Measurements from ENCODE around the gene KBTBD7.
"Not testable (repeated sequence)": the region's sequence is repeated elsewhere in the genome, so short reads cannot be mapped to it uniquely, and the experiment has no call there.

The KBTBD7 gene

GRCh38 chr13:41196011-41196410, 1.6 kb upstream of the KBTBD7 start:
- DNase-seq, result no peak

DNA sequence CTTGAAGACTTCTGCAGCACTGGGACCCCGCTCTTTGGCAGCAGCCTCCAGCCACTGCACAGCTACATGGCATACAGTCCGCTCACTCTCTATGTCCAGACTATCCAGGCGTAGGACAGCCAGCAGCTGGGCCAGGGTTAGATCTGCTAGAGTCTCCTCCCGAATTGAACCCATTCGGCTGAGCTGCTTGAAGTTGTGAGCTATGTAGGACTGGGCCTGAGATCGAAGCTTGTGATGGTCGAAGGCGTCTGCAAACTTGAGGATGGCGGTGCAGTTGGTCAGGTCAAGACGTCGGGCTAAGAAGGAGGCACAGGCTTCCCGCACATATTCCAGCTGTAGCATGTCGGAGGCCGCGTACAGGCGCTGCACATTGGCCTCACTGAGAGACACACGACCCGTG, 900 bp downstream of the KBTBD7 start:
- DNase-seq, result no peak

DNA sequence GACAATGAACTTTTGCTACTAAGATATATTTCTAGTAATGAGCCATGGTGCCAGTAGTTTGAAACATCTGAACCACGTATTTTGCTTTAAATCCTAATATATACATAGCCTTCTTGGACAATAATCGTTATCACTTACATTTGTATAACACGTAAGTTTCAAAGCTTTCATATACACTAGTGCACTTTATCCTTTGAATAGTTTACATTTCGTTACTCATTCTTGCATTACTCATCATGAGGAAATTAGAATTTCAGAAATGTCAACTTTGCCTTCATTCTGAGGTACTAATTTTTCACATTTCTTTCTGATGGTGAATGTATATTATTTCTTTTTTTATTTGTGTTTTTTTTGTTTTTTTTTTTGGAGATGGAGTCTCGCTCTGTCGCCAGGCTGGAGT, 5.8 kb downstream of the KBTBD7 start:
- DNase-seq, result no peak

GRCh38 chr13:41186481-41186880, 7.9 kb downstream of the KBTBD7 start:
- DNase-seq, result no peak

- no peak for DNase-seq
Observed at GRCh38 chr13:41182231-41182630, 12.1 kb downstream of the KBTBD7 start.

- DNase-seq, result no peak
Observed at GRCh38 chr13:41179593-41180250, 14.6 kb downstream of the KBTBD7 start.

GRCh38 chr13:41178040-41178439, 16.3 kb downstream of the KBTBD7 start:
- DNase-seq, result no peak

DNA sequence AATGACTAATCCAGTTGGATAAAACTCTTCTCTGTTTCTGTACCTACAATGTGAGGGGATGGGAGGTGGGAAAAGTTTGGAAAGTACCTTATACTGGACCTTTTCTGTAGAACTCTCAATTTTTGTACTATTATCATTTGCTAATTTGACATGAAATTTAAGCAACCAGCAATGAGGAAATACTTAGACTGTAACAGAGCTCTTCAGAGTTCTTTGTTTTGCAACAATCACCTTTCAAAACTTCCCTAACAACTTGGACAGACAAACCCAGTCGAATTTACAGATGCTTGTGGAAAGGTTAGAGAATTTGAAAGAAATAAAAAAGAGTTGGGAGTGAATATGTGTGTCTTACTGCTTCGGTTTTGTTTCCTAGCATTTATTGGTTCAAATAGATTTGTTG, 16.8 kb downstream of the KBTBD7 start:
- DNase-seq, result no peak

DNA sequence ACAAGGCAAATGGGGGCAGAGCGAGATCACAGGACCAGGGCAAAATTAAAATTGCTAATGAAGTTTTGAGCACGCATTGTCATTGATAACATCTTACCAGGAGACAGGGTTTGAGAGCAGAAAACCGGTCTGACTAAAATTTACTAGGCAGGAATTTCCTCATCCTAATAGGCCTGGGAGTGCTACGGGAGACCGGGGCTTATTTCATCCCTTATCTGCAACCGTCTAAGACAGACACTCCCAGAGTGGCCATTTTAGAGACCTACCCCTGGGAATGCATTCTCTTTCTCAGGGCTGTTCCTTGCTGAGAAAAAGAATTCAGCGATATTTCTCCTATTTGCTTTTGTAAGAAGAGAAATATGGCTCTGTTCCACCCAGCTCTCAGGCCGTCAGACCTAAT, 18.8 kb downstream of the KBTBD7 start:
- DNase-seq, result not testable (repeated sequence)

GRCh38 chr13:41162151-41162550, 32.2 kb downstream of the KBTBD7 start:
- no peak for DNase-seq

- no peak for DNase-seq
Observed at GRCh38 chr13:41159174-41159573, 35.2 kb downstream of the KBTBD7 start.

- DNase-seq, result no peak
Observed at GRCh38 chr13:41157048-41157717, 37.2 kb downstream of the KBTBD7 start.

GRCh38 chr13:41156620-41157019, 37.7 kb downstream of the KBTBD7 start:
- no peak for DNase-seq

GRCh38 chr13:41154042-41154441, 40.3 kb downstream of the KBTBD7 start:
- DNase-seq, result no peak

DNA sequence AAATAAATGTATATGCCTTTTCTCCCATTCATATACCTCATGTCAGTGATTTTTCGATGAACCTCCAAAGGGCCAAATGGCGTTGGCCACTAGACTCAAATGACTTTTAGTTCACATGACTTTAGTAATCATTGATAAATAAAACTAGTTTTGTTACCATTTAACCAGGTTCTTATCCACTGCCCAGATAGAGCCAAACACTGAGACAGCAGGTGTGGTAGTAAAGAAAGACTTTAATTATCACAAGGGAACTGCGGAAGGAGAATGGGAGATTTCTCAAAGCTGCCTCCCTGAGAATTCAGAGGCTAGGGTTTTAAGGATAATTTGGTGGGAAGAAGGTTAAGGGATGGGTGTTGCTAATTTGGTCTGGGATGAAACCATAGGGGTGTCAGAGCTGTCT, 42.4 kb downstream of the KBTBD7 start:
- no peak for DNase-seq

DNA sequence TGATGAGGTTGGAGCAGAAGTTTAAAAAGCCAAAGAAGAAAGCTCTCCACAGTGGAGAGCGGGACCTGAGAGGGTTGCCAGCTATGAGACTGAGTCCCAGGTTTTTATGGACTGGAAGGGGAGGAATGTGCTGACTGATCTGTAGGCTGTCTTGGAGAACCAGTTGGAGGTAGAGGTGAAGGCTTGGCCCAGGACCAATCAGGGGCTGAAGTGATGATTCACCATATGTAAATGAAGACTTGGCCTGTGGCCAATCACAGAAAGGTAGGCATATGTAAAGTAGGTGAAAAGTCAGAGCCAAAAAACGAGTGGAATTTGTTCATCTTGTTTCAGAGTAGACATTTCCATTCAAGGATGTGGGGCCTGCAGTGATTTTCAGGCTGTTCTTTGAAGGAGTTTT, 44.3 kb downstream of the KBTBD7 start:
- no peak for DNase-seq

- DNase-seq, result no peak
Observed at GRCh38 chr13:41148419-41149283, 45.7 kb downstream of the KBTBD7 start.

- no peak for DNase-seq
Observed at GRCh38 chr13:41145136-41145908, 49.0 kb downstream of the KBTBD7 start.

DNA sequence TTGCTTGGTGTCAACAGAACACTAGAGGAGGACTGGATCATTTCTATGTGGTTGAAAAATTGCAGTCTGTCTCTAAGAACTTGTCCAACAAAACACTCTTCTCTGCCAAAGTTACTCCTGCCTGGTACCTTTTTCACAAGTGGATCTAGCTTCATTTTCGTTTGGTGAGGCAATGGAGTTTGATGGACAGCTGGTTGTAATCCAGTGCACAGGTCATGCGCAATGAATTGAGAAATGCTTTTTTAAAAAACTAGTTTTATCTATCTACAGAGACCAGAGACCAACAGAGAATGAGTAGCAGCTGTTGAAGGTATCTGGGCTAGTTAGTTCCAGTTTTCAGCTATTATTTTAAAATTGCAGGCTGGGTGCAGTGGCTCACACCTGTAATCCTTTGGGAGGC, 49.8 kb downstream of the KBTBD7 start:
- no peak for DNase-seq

Data from T-helper 9 cell (primary cell).